OCI-LY3 (cell line): Measurements from ENCODE around the gene MTHFD2L.

Experiments used
- H2AFZ ChIP-seq: fragments of 200-600, 300-600 bp; shearing (Covaris generic); 2 replicates; pipeline ENCODE4 v1.6.0; 2014; ENCODE audit warnings: antibody characterized with exemption, low read depth, low read length
- H3K27ac ChIP-seq: fragments of 200-600, 300-600 bp; sonication (generic); 2 replicates; pipeline ENCODE4 v1.5.1; 2014; ENCODE audit warnings: mild to moderate bottlenecking, low read length, moderate library complexity, mixed read lengths
- H3K27me3 ChIP-seq: fragments of 200-600, 300-600 bp; sonication (generic); 2 replicates; pipeline ENCODE4 v1.6.1; 2014; ENCODE audit warnings: low read depth, low read length, mixed read lengths
- H3K36me3 ChIP-seq: fragments of 200-600, 300-600 bp; sonication (generic); replicated peaks from 2 replicates; pipeline ENCODE3; 2014; ENCODE audit warnings: low read depth, low read length, mixed read lengths
- H3K4me1 ChIP-seq: fragments of 300-600, 200-600 bp; sonication (generic); 2 replicates; pipeline ENCODE4 v1.6.1; 2014; ENCODE audit warnings: low read length, mixed read lengths
- H3K4me2 ChIP-seq: fragments of 200-600, 300-600 bp; sonication (generic); 2 replicates; pipeline ENCODE4 v1.6.1; 2014; ENCODE audit warnings: low read length, mixed read lengths
- H3K4me3 ChIP-seq: fragments of 300-600, 200-600 bp; sonication (generic); 2 replicates; pipeline ENCODE4 v1.5.1; 2014; ENCODE audit warnings: antibody characterized with exemption, mild to moderate bottlenecking, low read length, moderate library complexity
- H3K79me2 ChIP-seq: fragments of 300-600, 200-600 bp; shearing (Covaris generic); 2 replicates; pipeline ENCODE4 v1.6.1; 2014; ENCODE audit warnings: mild to moderate bottlenecking, low read length, mixed read lengths
- H3K9ac ChIP-seq: fragments of 300-600, 200-600 bp; shearing (Covaris generic); 2 replicates; pipeline ENCODE4 v1.6.0; 2014; ENCODE audit warnings: mild to moderate bottlenecking, low read length, moderate library complexity
- H3K9me3 ChIP-seq: fragments of 200-600, 300-600 bp; shearing (Covaris generic); 2 replicates; pipeline ENCODE4 v1.6.1; 2014; ENCODE audit warnings: low read length, mixed read lengths; ENCODE audit not compliant: insufficient read depth
- H4K20me1 ChIP-seq: fragments of 200-600, 300-600 bp; sonication (generic); 2 replicates; pipeline ENCODE4 v1.6.1; 2016; ENCODE audit warnings: low read length, mixed read lengths; ENCODE audit not compliant: insufficient read depth
- EZH2phosphoT487 ChIP-seq: fragments of 200-600 bp; shearing (Covaris generic); IDR thresholded peaks from 2 replicates; pipeline ENCODE4 v1.6.1; 2018; ENCODE audit warnings: antibody characterized with exemption, mixed run types, low read depth
- TF ChIP-seq, protein P1 (sequence below): fragments of 200-600, 300-600 bp; sonication (generic); IDR thresholded peaks from 2 replicates; pipeline ENCODE4 v1.5.1; 2014; ENCODE audit warnings: antibody characterized with exemption, low read length, low read depth

The MTHFD2L gene

GRCh38 chr4:74314329-74314728 lies 156.4 kb downstream of the MTHFD2L start:
- H2AFZ ChIP-seq: no peak overlapping the region
- H3K4me2 ChIP-seq: no peak overlapping the region
- no peak overlapping the region for H3K4me3 ChIP-seq
- no peak for TF ChIP-seq EZH2phosphoT487
- TF ChIP-seq, protein P1, sequence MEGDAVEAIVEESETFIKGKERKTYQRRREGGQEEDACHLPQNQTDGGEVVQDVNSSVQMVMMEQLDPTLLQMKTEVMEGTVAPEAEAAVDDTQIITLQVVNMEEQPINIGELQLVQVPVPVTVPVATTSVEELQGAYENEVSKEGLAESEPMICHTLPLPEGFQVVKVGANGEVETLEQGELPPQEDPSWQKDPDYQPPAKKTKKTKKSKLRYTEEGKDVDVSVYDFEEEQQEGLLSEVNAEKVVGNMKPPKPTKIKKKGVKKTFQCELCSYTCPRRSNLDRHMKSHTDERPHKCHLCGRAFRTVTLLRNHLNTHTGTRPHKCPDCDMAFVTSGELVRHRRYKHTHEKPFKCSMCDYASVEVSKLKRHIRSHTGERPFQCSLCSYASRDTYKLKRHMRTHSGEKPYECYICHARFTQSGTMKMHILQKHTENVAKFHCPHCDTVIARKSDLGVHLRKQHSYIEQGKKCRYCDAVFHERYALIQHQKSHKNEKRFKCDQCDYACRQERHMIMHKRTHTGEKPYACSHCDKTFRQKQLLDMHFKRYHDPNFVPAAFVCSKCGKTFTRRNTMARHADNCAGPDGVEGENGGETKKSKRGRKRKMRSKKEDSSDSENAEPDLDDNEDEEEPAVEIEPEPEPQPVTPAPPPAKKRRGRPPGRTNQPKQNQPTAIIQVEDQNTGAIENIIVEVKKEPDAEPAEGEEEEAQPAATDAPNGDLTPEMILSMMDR: no peak
- no peaks in the 10 kb centered on the region for H3K79me2 ChIP-seq
- H3K36me3 ChIP-seq: no peaks in the 10 kb centered on the region
- peaks cover 8% of the 10 kb centered on the region for H3K4me1 ChIP-seq
- no peak overlapping the region for H3K27ac ChIP-seq
- no peak overlapping the region for H3K9ac ChIP-seq
- H3K27me3 ChIP-seq: no peaks in the 10 kb centered on the region
- H3K9me3 ChIP-seq: no peaks in the 10 kb centered on the region
- H4K20me1 ChIP-seq: no peaks in the 10 kb centered on the region

GRCh38 chr4:74314944-74315343 lies 157.0 kb downstream of the MTHFD2L start:
- Histone ChIP-seq H3K4me2 (no peak overlapping the region), H3K36me3 (no peaks in the 10 kb centered on the region), H3K79me2 (no peaks in the 10 kb centered on the region), H3K4me1 (peaks cover 3% of the 10 kb centered on the region), H3K27me3 (no peaks in the 10 kb centered on the region), H4K20me1 (no peaks in the 10 kb centered on the region), H3K4me3 (no peak overlapping the region), H3K9ac (no peak overlapping the region), H3K27ac (no peak overlapping the region), H3K9me3 (no peaks in the 10 kb centered on the region), H2AFZ (no peak overlapping the region)
- no peak for TF ChIP-seq EZH2phosphoT487

DNA sequence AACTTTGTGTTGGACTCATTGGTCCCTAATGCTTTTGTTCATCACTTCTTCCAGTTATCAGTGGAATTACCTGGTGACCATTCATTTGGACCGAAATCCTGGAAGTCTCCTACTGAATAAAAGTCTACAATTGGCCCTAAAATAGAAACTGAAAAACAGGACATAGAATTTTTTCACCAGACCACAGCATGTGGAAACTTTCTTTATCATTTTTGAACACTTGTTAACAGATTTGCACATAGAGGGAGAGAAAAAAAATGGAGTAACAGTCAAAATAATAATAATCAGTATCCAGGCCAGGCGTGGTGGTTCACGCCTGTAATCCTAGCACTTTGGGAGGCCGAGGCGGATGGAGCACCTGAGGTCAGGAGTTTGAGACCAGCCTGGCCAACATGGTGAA lies 157.5 kb downstream of the MTHFD2L start:
- no peaks in the 10 kb centered on the region for H4K20me1 ChIP-seq
- TF ChIP-seq EZH2phosphoT487: no peak
- TF ChIP-seq, protein P1: no peak
- no peaks in the 10 kb centered on the region for H3K79me2 ChIP-seq
- H3K4me3 ChIP-seq: no peak overlapping the region
- H3K36me3 ChIP-seq: no peaks in the 10 kb centered on the region
- no peak overlapping the region for H3K27ac ChIP-seq
- no peak overlapping the region for H2AFZ ChIP-seq
- no peak overlapping the region for H3K9ac ChIP-seq
- no peaks in the 10 kb centered on the region for H3K9me3 ChIP-seq
- H3K4me2 ChIP-seq: no peak overlapping the region
- H3K27me3 ChIP-seq: no peaks in the 10 kb centered on the region
- H3K4me1 ChIP-seq: peaks cover 3% of the 10 kb centered on the region

- H3K9ac ChIP-seq: no peak overlapping the region
- no peak overlapping the region for H3K27ac ChIP-seq
- no peak overlapping the region for H2AFZ ChIP-seq
- H4K20me1 ChIP-seq: no peaks in the 10 kb centered on the region
- no peak for TF ChIP-seq EZH2phosphoT487
- TF ChIP-seq, protein P1: no peak
- H3K27me3 ChIP-seq: no peaks in the 10 kb centered on the region
- H3K4me1 ChIP-seq: peaks cover 7% of the 10 kb centered on the region
- no peaks in the 10 kb centered on the region for H3K79me2 ChIP-seq
- no peak overlapping the region for H3K4me3 ChIP-seq
- no peak overlapping the region for H3K4me2 ChIP-seq
- no peaks in the 10 kb centered on the region for H3K36me3 ChIP-seq
- no peaks in the 10 kb centered on the region for H3K9me3 ChIP-seq
These were observed 158.5 kb downstream of the MTHFD2L start for GRCh38 chr4:74316397-74316796.
